NT2/D1 (cell line): ENCODE results near the gene GNAQ.

ENCODE experiments used
- DNase-seq: peaks from one replicate; pipeline ENCODE4 v3.0.0-alpha.2; 2011; ENCODE audit warnings: low read depth, low spot score
- H3K27me3 ChIP-seq: 2 replicates; pipeline ENCODE4 v1.6.0; 2011; ENCODE audit warnings: mild to moderate bottlenecking; ENCODE audit not compliant: insufficient read length, insufficient read depth
- H3K36me3 ChIP-seq: 2 replicates; pipeline ENCODE4 v1.6.1; 2011; ENCODE audit warnings: mild to moderate bottlenecking, low read length, mixed read lengths; ENCODE audit not compliant: insufficient read depth, insufficient read length
- H3K4me1 ChIP-seq: 2 replicates; pipeline ENCODE4 v1.5.1; 2011; ENCODE audit not compliant: insufficient read depth, insufficient read length
- H3K4me3 ChIP-seq: 2 replicates; pipeline ENCODE4 v1.5.1; 2011; ENCODE audit warnings: low read depth; ENCODE audit not compliant: insufficient read length
- H3K9ac ChIP-seq: 2 replicates; pipeline ENCODE4 v1.6.0; 2011; ENCODE audit warnings: low read depth; ENCODE audit not compliant: insufficient read length
- H3K9me3 ChIP-seq: 2 replicates; pipeline ENCODE4 v1.5.1; 2011; ENCODE audit warnings: mild to moderate bottlenecking, low read length; ENCODE audit not compliant: insufficient read depth
- SUZ12 ChIP-seq: IDR thresholded peaks from 2 replicates; pipeline ENCODE4 v1.6.1; 2011; ENCODE audit not compliant: insufficient read length, insufficient read depth; ENCODE audit errors: extremely low read depth
- YY1 ChIP-seq: IDR thresholded peaks from 2 replicates; pipeline ENCODE4 v1.6.1; 2011; ENCODE audit not compliant: insufficient read length, insufficient read depth
- ZNF274 ChIP-seq: IDR thresholded peaks from 2 replicates; pipeline ENCODE4 v1.6.1; 2011; ENCODE audit warnings: mild to moderate bottlenecking, low read depth, low read length

GNAQ gene

DNA sequence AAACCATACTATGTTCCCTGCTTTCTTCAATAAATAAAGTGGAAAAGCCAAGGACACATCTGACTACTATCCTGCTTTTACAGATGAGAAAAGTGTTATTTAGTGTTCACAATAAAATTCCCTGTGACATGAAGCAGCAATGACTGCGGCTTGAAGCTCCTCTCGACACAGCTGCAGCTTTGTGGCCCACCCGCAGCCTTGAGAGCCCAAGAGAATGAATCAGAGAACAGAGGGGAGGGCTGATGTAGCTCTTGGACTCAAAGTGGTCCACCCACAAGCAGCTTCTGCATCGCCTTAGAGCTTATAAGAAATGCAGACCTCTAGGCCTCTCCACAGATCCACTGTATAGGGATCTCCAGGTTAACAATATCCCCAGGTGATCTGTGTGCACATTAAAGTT, 202.2 kb downstream of the GNAQ start:
- Histone ChIP-seq H3K9ac (no peak overlapping the region), H3K4me1 (no peaks in the 10 kb centered on the region), H3K36me3 (no peaks in the 10 kb centered on the region), H3K27me3 (no peaks in the 10 kb centered on the region), H3K4me3 (no peak overlapping the region), H3K9me3 (no peaks in the 10 kb centered on the region)
- no peak for DNase-seq
- TF ChIP-seq YY1 (no peak), ZNF274 (no peak), SUZ12 (no peak)

- Histone ChIP-seq H3K9ac (no peak overlapping the region), H3K4me3 (no peak overlapping the region), H3K4me1 (no peaks in the 10 kb centered on the region), H3K36me3 (no peaks in the 10 kb centered on the region), H3K27me3 (no peaks in the 10 kb centered on the region), H3K9me3 (no peaks in the 10 kb centered on the region)
- no peak for TF ChIP-seq YY1
- DNase-seq: no peak
These were observed 204.4 kb downstream of the GNAQ start for GRCh38 chr9:77827104-77827784.

DNA sequence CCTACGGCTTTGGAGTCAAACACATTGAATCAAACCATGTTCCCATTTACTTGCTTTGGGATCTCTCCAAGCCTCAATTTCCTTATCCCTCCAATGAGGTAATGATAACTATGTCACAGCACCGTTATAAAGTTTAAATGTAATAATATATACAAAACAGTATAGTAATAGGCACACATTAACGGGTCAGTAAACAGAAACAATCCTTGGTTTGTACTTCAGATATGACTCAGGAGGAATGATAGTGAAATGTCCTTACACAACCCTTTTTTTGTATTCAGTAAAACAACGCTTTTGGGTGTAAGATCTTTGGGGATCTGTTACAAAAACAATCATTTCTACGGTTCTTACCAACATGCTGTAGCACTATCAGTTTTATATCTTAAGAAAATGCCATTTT, 205.0 kb downstream of the GNAQ start:
- H3K9me3 ChIP-seq: no peaks in the 10 kb centered on the region
- H3K27me3 ChIP-seq: no peaks in the 10 kb centered on the region
- no peak for TF ChIP-seq YY1
- TF ChIP-seq ZNF274: no peak
- no peak for TF ChIP-seq SUZ12
- no peak for DNase-seq
- H3K4me1 ChIP-seq: no peaks in the 10 kb centered on the region
- H3K4me3 ChIP-seq: no peak overlapping the region
- no peaks in the 10 kb centered on the region for H3K36me3 ChIP-seq
- no peak overlapping the region for H3K9ac ChIP-seq

- no peak overlapping the region for H3K9ac ChIP-seq
- H3K36me3 ChIP-seq: no peaks in the 10 kb centered on the region
- TF ChIP-seq ZNF274 (no peak), YY1 (no peak), SUZ12 (no peak)
- no peaks in the 10 kb centered on the region for H3K27me3 ChIP-seq
- no peak for DNase-seq
- no peak overlapping the region for H3K4me3 ChIP-seq
- no peaks in the 10 kb centered on the region for H3K4me1 ChIP-seq
- no peaks in the 10 kb centered on the region for H3K9me3 ChIP-seq
These were observed 205.5 kb downstream of the GNAQ start for GRCh38 chr9:77826116-77826515.

- Histone ChIP-seq H3K36me3 (no peaks in the 10 kb centered on the region), H3K4me3 (no peak overlapping the region), H3K27me3 (no peaks in the 10 kb centered on the region), H3K9me3 (no peaks in the 10 kb centered on the region), H3K4me1 (no peaks in the 10 kb centered on the region), H3K9ac (no peak overlapping the region)
- DNase-seq: no peak
- no peak for TF ChIP-seq SUZ12
- TF ChIP-seq YY1: no peak
- TF ChIP-seq ZNF274: no peak
These were observed 206.2 kb downstream of the GNAQ start for GRCh38 chr9:77825361-77825760.

GRCh38 chr9:77820293-77820954, 211.2 kb downstream of the GNAQ start:
- H3K36me3 ChIP-seq: no peaks in the 10 kb centered on the region
- DNase-seq: no peak
- no peaks in the 10 kb centered on the region for H3K27me3 ChIP-seq
- TF ChIP-seq ZNF274 (no peak), SUZ12 (no peak), YY1 (no peak)
- H3K4me1 ChIP-seq: no peaks in the 10 kb centered on the region
- H3K9ac ChIP-seq: no peak overlapping the region
- no peaks in the 10 kb centered on the region for H3K9me3 ChIP-seq
- no peak overlapping the region for H3K4me3 ChIP-seq

- TF ChIP-seq YY1 (no peak), SUZ12 (no peak), ZNF274 (no peak)
- H3K27me3 ChIP-seq: no peaks in the 10 kb centered on the region
- no peaks in the 10 kb centered on the region for H3K9me3 ChIP-seq
- H3K9ac ChIP-seq: no peak overlapping the region
- no peaks in the 10 kb centered on the region for H3K4me1 ChIP-seq
- DNase-seq: no peak
- no peak overlapping the region for H3K4me3 ChIP-seq
- H3K36me3 ChIP-seq: no peaks in the 10 kb centered on the region
These were observed 212.0 kb downstream of the GNAQ start for GRCh38 chr9:77819657-77820056.
